ENCODE results near the gene LCORL. TPM values are rescaled to one million over a fixed set of nuclear protein-coding genes. Genes with fewer than 3 reads are reported as not detected.
A peak's percentile ranks its signal among the peaks of the same experiment; 100 is the strongest.

Gene LCORL
- polyA plus RNA-seq, 2 of the 4 experiments (the other 2 are of a cell fraction), result 6.4 to 9.7 TPM

DNA sequence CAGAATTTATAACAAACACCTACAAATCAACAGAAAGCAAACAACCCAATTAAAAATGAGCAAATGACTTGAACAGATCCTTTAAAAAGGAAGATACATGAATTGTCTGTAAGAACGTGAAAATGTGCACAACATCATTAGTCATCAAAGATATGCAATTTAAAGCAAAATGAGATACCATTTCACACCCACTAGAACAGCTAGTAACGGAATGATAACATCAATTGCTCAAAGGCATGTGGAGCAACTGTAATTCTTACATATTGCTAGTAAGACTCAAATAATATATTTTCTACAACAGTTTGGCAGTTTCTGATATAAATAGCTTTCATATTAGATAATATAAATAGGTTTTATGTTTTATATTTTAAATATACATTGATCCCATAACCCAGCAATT, 82.5 kb downstream of the LCORL start (continued):
- TF ChIP-seq EP300 (IDR thresholded peaks at IDR 0.05), result no peak
- TF ChIP-seq PHF8 (IDR thresholded peaks at IDR 0.05; ENCODE audit: borderline replicate concordance, low read depth), result no peak
- no peak for TF ChIP-seq FOSL2 (IDR thresholded peaks at IDR 0.05)
- no peak for TF ChIP-seq FOSL2 (CRISPR knock-in tag; IDR thresholded peaks at IDR 0.05)

- Histone ChIP-seq H3K4me3 (no peak overlapping the region), H3K9me3 (no peaks in the 10 kb centered on the region), H3K4me2 (no peak overlapping the region), H3K4me1 (no peaks in the 10 kb centered on the region), H3K27ac (no peak overlapping the region)
- TF ChIP-seq CEBPB (IDR thresholded peaks at IDR 0.05) (no peak), RAD21 (conservative IDR thresholded peaks at IDR 0.05 in 1 of 2, IDR thresholded peaks at IDR 0.05 in 1 of 2) (peak in 1 of 2 experiments; percentile 29; a peak in 1 of 5 replicates)
- FAIRE-seq (no peak), ATAC-seq (no peak), DNase-seq (ENCODE audit: low read depth in 1 of 2, low spot score in 1 of 2) (no peak)
- ChIA-PET POLR2A (no interaction called here), CTCF (no interaction called here)
These were observed 87.3 kb downstream of the LCORL start for GRCh38 chr4:17934286-17934685.

GRCh38 chr4:17933126-17933525, 88.4 kb downstream of the LCORL start:
- H3K9me3 ChIP-seq, result no peaks in the 10 kb centered on the region
- FAIRE-seq (no peak), DNase-seq (ENCODE audit: low read depth in 1 of 2, low spot score in 1 of 2) (peak in 1 of 2 experiments; percentile 14), ATAC-seq (no peak)
- H3K4me1 ChIP-seq, result no peaks in the 10 kb centered on the region
- H3K27ac ChIP-seq, result no peak overlapping the region
- CTCF ChIA-PET, result no interaction called here
- POLR2A ChIA-PET, result no interaction called here
- H3K4me2 ChIP-seq, result no peak overlapping the region
- TF ChIP-seq EP300 (IDR thresholded peaks at IDR 0.05) (no peak), HOXB5 (CRISPR knock-in tag; IDR thresholded peaks at IDR 0.05) (no peak), ZSCAN20 (CRISPR knock-in tag; IDR thresholded peaks at IDR 0.05) (no peak), PHF8 (IDR thresholded peaks at IDR 0.05; ENCODE audit: borderline replicate concordance, low read depth) (no peak), GATA3 (IDR thresholded peaks at IDR 0.05; ENCODE audit: borderline replicate concordance) (no peak), REST (IDR thresholded peaks at IDR 0.05) (no peak), MAFK (IDR thresholded peaks at IDR 0.05; ENCODE audit: partially characterized antibody) (no peak), RARB (CRISPR knock-in tag; IDR thresholded peaks at IDR 0.05) (no peak), EHMT2 (IDR thresholded peaks at IDR 0.05; ENCODE audit: low read depth) (no peak), KDM1A (IDR thresholded peaks at IDR 0.05; ENCODE audit: low read depth) (no peak), RAD21 (conservative IDR thresholded peaks at IDR 0.05 in 1 of 2, IDR thresholded peaks at IDR 0.05 in 1 of 2) (no peak), ESRRA (IDR thresholded peaks at IDR 0.05; ENCODE audit: borderline replicate concordance, low read length) (no peak), ZNF302 (CRISPR knock-in tag; IDR thresholded peaks at IDR 0.05) (no peak)
- TF ChIP-seq, protein P1, sequence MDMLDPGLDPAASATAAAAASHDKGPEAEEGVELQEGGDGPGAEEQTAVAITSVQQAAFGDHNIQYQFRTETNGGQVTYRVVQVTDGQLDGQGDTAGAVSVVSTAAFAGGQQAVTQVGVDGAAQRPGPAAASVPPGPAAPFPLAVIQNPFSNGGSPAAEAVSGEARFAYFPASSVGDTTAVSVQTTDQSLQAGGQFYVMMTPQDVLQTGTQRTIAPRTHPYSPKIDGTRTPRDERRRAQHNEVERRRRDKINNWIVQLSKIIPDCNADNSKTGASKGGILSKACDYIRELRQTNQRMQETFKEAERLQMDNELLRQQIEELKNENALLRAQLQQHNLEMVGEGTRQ (IDR thresholded peaks at IDR 0.05), result no peak
- no peak overlapping the region for H3K4me3 ChIP-seq

DNA sequence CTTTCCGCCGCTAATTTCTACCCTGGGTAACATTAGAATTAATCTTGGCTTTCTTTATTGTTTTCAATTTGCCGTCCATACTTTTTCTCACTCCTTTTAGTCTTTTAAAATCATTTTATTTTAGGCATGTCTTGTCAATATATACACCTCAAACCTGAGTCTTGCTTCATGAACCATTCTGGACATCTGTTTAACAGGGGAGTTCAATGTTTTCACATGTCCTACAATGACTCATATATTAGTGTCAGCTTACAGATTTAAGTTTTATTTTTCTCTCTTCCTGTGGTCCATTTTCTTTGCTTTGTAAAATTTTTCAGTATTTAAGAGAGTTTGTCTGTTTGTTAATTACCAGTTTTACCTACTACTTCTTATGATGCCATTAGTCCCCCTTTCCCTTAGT, 89.5 kb downstream of the LCORL start:
- CTCF ChIA-PET, result no interaction called here
- DNase-seq (ENCODE audit: low read depth in 1 of 2, low spot score in 1 of 2), result no peak
- no peak overlapping the region for H3K4me2 ChIP-seq
- H3K9me3 ChIP-seq, result no peaks in the 10 kb centered on the region
- no peak overlapping the region for H3K27ac ChIP-seq
- WGBS (ENCODE audit: missing lambda C conversion rate), result 76% methylated on average over 3 of the region's 3 CpGs
- no peak overlapping the region for H3K4me3 ChIP-seq
- H3K4me1 ChIP-seq, result no peaks in the 10 kb centered on the region
- ATAC-seq, result no peak
- no peak for FAIRE-seq
- POLR2A ChIA-PET, result no interaction called here
- TF ChIP-seq JUN (IDR thresholded peaks at IDR 0.05) (no peak), HOXB13 (CRISPR knock-in tag; IDR thresholded peaks at IDR 0.05; ENCODE audit: low read depth) (no peak), CEBPB (IDR thresholded peaks at IDR 0.05) (no peak), KDM1A (IDR thresholded peaks at IDR 0.05; ENCODE audit: low read depth) (no peak), RARB (CRISPR knock-in tag; IDR thresholded peaks at IDR 0.05) (no peak), HOXB5 (CRISPR knock-in tag; IDR thresholded peaks at IDR 0.05) (no peak), ZC3H11A (IDR thresholded peaks at IDR 0.05) (no peak), PHF8 (IDR thresholded peaks at IDR 0.05; ENCODE audit: borderline replicate concordance, low read depth) (no peak), CTCF (IDR thresholded peaks at IDR 0.05) (no peak), RCOR1 (IDR thresholded peaks at IDR 0.05; ENCODE audit: low read depth, low read length) (no peak), RFX5 (IDR thresholded peaks at IDR 0.05) (no peak)
- TF ChIP-seq, protein P2, sequence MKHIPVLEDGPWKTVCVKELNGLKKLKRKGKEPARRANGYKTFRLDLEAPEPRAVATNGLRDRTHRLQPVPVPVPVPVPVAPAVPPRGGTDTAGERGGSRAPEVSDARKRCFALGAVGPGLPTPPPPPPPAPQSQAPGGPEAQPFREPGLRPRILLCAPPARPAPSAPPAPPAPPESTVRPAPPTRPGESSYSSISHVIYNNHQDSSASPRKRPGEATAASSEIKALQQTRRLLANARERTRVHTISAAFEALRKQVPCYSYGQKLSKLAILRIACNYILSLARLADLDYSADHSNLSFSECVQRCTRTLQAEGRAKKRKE (CRISPR knock-in tag; IDR thresholded peaks at IDR 0.05; ENCODE audit: low read depth), result no peak
- TF ChIP-seq, protein P3, sequence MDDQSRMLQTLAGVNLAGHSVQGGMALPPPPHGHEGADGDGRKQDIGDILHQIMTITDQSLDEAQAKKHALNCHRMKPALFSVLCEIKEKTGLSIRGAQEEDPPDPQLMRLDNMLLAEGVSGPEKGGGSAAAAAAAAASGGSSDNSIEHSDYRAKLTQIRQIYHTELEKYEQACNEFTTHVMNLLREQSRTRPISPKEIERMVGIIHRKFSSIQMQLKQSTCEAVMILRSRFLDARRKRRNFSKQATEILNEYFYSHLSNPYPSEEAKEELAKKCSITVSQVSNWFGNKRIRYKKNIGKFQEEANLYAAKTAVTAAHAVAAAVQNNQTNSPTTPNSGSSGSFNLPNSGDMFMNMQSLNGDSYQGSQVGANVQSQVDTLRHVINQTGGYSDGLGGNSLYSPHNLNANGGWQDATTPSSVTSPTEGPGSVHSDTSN (IDR thresholded peaks at IDR 0.05), result no peak

All from A549 (cell line).